ENCODE results near the gene VRK2. TPM values are rescaled to one million over a fixed set of nuclear protein-coding genes. Genes with fewer than 3 reads are reported as not detected.
"Not testable (repeated sequence)": the region's sequence is repeated elsewhere in the genome, so short reads cannot be mapped to it uniquely, and the experiment has no call there.

Gene VRK2
- total RNA-seq, 2 donors from 2014 or later, result 6.6 to 10.9 TPM

- intact Hi-C loops (cut with DNase I), result no loop called here
- Histone ChIP-seq H3K9me3 (no peaks in the 10 kb centered on the region), H3K4me1 (no peaks in the 10 kb centered on the region), H3K27ac (no peak overlapping the region), H3K27me3 (no peaks in the 10 kb centered on the region), H3K36me3 (replicated peaks in 1 of 2; ENCODE audit: insufficient read depth in 1 of 2, low read depth in 2 of 2) (peaks cover 0 to 3% of the 10 kb centered on the region in 2 donors), H3K4me3 (no peak overlapping the region)
- ATAC-seq, result no peak
- DNase-seq, result no peak
- TF ChIP-seq, protein P1, sequence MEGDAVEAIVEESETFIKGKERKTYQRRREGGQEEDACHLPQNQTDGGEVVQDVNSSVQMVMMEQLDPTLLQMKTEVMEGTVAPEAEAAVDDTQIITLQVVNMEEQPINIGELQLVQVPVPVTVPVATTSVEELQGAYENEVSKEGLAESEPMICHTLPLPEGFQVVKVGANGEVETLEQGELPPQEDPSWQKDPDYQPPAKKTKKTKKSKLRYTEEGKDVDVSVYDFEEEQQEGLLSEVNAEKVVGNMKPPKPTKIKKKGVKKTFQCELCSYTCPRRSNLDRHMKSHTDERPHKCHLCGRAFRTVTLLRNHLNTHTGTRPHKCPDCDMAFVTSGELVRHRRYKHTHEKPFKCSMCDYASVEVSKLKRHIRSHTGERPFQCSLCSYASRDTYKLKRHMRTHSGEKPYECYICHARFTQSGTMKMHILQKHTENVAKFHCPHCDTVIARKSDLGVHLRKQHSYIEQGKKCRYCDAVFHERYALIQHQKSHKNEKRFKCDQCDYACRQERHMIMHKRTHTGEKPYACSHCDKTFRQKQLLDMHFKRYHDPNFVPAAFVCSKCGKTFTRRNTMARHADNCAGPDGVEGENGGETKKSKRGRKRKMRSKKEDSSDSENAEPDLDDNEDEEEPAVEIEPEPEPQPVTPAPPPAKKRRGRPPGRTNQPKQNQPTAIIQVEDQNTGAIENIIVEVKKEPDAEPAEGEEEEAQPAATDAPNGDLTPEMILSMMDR (IDR thresholded peaks at IDR 0.05), result no peak
- TF ChIP-seq POLR2A (IDR thresholded peaks at IDR 0.05), result no peak
- WGBS, 2 donors, result 81 to 92% methylated on average over 3 of the region's 3 CpGs
These were observed 91.9 kb downstream of the VRK2 start for GRCh38 chr2:58138396-58139030.

DNA sequence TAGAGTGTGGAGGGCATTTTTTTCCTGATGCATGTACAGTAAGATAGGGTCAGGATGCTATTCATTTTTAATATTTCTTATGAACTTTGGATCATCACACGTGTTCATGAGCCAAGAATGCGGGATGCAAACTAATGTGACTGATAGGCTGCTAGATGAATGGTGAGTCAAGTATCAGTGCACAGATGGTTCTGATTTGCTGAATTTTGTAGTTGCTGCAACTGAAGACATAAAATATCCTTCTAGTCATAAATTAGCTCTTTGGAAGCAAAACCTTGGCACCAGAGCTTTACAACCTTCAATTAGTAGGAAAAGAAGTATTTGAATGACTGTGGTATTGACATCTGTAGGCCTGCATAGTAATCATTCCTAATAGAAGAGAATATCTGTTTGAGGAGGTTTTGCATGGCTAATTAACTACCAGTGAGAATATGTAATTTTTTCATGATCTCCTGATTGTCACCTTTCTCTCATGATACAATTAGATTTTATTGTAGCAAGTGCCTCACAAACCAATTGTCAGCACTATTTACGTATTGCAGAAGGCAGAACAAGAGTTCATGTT lies 94.0 kb downstream of the VRK2 start:
- Histone ChIP-seq H3K27me3 (no peaks in the 10 kb centered on the region), H3K9me3 (no peaks in the 10 kb centered on the region), H3K27ac (no peak overlapping the region), H3K4me1 (no peaks in the 10 kb centered on the region), H3K4me3 (no peak overlapping the region), H3K36me3 (replicated peaks in 1 of 2; ENCODE audit: insufficient read depth in 1 of 2, low read depth in 2 of 2) (peaks cover 0 to 3% of the 10 kb centered on the region in 2 donors)
- no peak for ATAC-seq
- intact Hi-C loops (cut with DNase I), result no loop called here
- DNase-seq, result no peak
- TF ChIP-seq, protein P1 (IDR thresholded peaks at IDR 0.05), result no peak
- no peak for TF ChIP-seq POLR2A (IDR thresholded peaks at IDR 0.05)
- WGBS, 2 donors, result 87 to 95% methylated on average over 3 of the region's 3 CpGs

DNA sequence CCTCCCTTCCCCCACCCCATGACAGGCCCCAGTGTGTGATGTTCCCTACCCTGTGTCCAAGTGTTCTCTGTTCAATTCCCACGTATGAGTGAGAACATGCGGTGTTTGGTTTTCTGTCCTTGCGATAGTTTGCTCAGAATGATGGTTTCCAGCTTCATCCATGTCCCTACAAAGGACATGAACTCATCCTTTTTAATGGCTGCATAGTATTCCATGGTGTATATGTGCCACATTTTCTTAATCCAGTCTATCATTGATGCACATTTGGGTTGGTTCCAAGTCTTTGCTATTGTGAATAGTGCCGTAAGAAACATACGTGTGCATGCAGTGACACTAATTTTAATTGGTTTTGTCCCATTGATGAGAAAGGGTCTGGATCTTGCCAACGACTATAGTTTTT lies 99.2 kb downstream of the VRK2 start:
- H3K27me3 ChIP-seq; DNase-seq; intact Hi-C loops (cut with DNase I); H3K9me3 ChIP-seq; H3K27ac ChIP-seq; H3K4me1 ChIP-seq; ATAC-seq; H3K4me3 ChIP-seq; H3K36me3 ChIP-seq (replicated peaks in 1 of 2; ENCODE audit: insufficient read depth in 1 of 2, low read depth in 2 of 2): not testable (repeated sequence)
- WGBS, 2 donors, result 96 to 99% methylated on average over 6 of the region's 6 CpGs

DNA sequence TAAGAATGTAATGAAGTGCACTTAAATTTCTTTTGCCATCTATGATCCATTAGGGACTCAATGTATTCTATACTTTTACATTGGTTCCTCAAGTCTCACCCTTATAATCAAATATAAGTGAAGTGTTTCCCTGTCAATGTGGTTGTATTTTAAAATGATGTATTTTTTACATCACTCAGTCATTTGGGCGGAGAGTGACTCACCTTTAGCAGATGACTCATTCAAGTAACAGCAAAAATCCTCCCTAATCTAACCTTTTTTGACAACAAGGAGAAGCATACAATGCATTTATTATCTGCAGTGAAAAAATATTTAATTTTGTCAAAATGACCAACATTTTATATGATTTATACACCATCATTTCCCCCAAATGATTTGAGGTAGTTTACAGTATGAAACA lies 100.1 kb downstream of the VRK2 start:
- TF ChIP-seq, protein P1 (IDR thresholded peaks at IDR 0.05), result no peak
- no peak for TF ChIP-seq POLR2A (IDR thresholded peaks at IDR 0.05)
- H3K9me3 ChIP-seq, result no peaks in the 10 kb centered on the region

DNA sequence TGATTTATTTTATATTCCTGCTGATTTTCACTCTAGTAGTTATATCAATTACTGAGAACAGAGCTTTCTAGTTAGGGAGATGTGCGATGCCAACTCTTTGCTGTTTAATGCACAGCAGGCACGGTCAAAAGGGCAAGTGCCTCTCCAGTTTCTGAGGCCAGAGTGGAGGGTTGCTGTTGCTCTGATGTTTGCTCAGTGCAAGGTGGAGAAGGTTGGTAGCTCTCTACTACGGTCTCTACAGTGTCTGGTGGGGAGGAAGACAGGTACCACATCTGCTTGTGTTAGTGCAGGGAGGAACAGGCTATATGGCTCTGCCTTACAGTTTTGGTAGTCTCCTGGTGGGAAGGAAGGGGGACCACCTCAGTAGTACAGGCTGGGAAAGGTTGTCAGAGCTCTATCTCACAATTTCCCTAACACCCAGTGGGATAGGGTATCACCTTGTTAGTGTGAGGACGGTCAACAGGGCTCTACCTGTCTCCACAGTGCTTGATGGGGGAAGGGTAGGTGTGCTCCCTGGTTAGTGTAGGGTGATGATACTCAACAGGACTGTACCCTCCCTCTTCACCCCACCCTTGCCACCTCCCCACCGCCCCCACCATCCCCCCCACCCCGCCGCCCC lies 108.7 kb downstream of the VRK2 start:
- ATAC-seq (no peak), DNase-seq (no peak)
- H3K4me1 ChIP-seq, result no peaks in the 10 kb centered on the region
- H3K27me3 ChIP-seq, result no peaks in the 10 kb centered on the region
- no peak overlapping the region for H3K27ac ChIP-seq
- WGBS, 2 donors, result 92 to 95% methylated on average over 5 to 7 of the region's 7 CpGs
- TF ChIP-seq, protein P1 (IDR thresholded peaks at IDR 0.05), result no peak
- no peak for TF ChIP-seq POLR2A (IDR thresholded peaks at IDR 0.05)
- intact Hi-C loops (cut with DNase I), result no loop called here
- H3K9me3 ChIP-seq, result no peaks in the 10 kb centered on the region
- no peak overlapping the region for H3K4me3 ChIP-seq
- no peaks in the 10 kb centered on the region for H3K36me3 ChIP-seq (replicated peaks in 1 of 2; ENCODE audit: insufficient read depth in 1 of 2, low read depth in 2 of 2)

More for the DNA sequence above, 100.1 kb downstream of the VRK2 start:
- no peak overlapping the region for H3K4me3 ChIP-seq
- no peak overlapping the region for H3K27ac ChIP-seq
- no peak for DNase-seq
- no peaks in the 10 kb centered on the region for H3K36me3 ChIP-seq (replicated peaks in 1 of 2; ENCODE audit: insufficient read depth in 1 of 2, low read depth in 2 of 2)
- ATAC-seq, result no peak
- 85 to 92% methylated on average over 1 of the region's 1 CpG for WGBS, 2 donors
- intact Hi-C loops (cut with DNase I), result no loop called here
- no peaks in the 10 kb centered on the region for H3K27me3 ChIP-seq
- H3K4me1 ChIP-seq, result no peaks in the 10 kb centered on the region
